Measurements from ENCODE around the gene TBC1D22A. TPM values are rescaled to one million over a fixed set of nuclear protein-coding genes. Genes with fewer than 3 reads are reported as not detected.

The TBC1D22A gene
- total RNA-seq, 2 experiments from 2014 or later: 33.2 to 34.9 TPM

GRCh38 chr22:46916886-46917770 lies 154.7 kb downstream of the TBC1D22A start:
- no peak for DNase-seq
- H3K27me3 Mint-ChIP-seq: no peaks in the 10 kb centered on the region
- H3K4me1 Mint-ChIP-seq (ENCODE audit: low read depth): no peaks in the 10 kb centered on the region
- POLR2A ChIA-PET: no interaction called here
- H3K27ac Mint-ChIP-seq: no peak overlapping the region
- CTCF ChIA-PET: no interaction called here
- intact Hi-C loops (cut with micrococcal nuclease): no loop called here
- H3K36me3 Mint-ChIP-seq: peaks cover 41% of the 10 kb centered on the region
- H3K4me3 Mint-ChIP-seq: no peak overlapping the region
- peaks cover 11% of the 10 kb centered on the region for H3K9me3 Mint-ChIP-seq

GRCh38 chr22:46917771-46918101 lies 155.3 kb downstream of the TBC1D22A start:
- H3K27me3 Mint-ChIP-seq: no peaks in the 10 kb centered on the region
- H3K9me3 Mint-ChIP-seq: peaks cover 11% of the 10 kb centered on the region
- no peak overlapping the region for H3K27ac Mint-ChIP-seq
- DNase-seq: no peak
- H3K4me3 Mint-ChIP-seq: no peak overlapping the region
- ChIA-PET CTCF (no interaction called here), POLR2A (no interaction called here)
- H3K36me3 Mint-ChIP-seq: peaks cover 42% of the 10 kb centered on the region
- no peaks in the 10 kb centered on the region for H3K4me1 Mint-ChIP-seq (ENCODE audit: low read depth)
- intact Hi-C loops (cut with micrococcal nuclease): no loop called here

- Mint-ChIP-seq H3K36me3 (peaks cover 39% of the 10 kb centered on the region), H3K4me3 (no peak overlapping the region), H3K27ac (no peak overlapping the region), H3K9me3 (peaks cover 11% of the 10 kb centered on the region), H3K4me1 (ENCODE audit: low read depth) (no peaks in the 10 kb centered on the region), H3K27me3 (no peaks in the 10 kb centered on the region)
- ChIA-PET POLR2A (no interaction called here), CTCF (no interaction called here)
- DNase-seq: no peak
- intact Hi-C loops (cut with micrococcal nuclease): no loop called here
Observed at GRCh38 chr22:46918197-46918596, 155.7 kb downstream of the TBC1D22A start.

- no peaks in the 10 kb centered on the region for H3K27me3 Mint-ChIP-seq
- POLR2A ChIA-PET: no interaction called here
- H3K9me3 Mint-ChIP-seq: peaks cover 11% of the 10 kb centered on the region
- no peak overlapping the region for H3K4me3 Mint-ChIP-seq
- H3K4me1 Mint-ChIP-seq (ENCODE audit: low read depth): no peaks in the 10 kb centered on the region
- H3K27ac Mint-ChIP-seq: no peak overlapping the region
- intact Hi-C loops (cut with micrococcal nuclease): no loop called here
- peaks cover 30% of the 10 kb centered on the region for H3K36me3 Mint-ChIP-seq
- CTCF ChIA-PET: no interaction called here
- no peak for DNase-seq
Observed at GRCh38 chr22:46922037-46922436, 159.6 kb downstream of the TBC1D22A start.

- DNase-seq: no peak
- intact Hi-C loops (cut with micrococcal nuclease): no loop called here
- peaks cover 21% of the 10 kb centered on the region for H3K36me3 Mint-ChIP-seq
- ChIA-PET CTCF (no interaction called here), POLR2A (no interaction called here)
- no peak overlapping the region for H3K27ac Mint-ChIP-seq
- no peak overlapping the region for H3K4me3 Mint-ChIP-seq
- no peaks in the 10 kb centered on the region for H3K4me1 Mint-ChIP-seq (ENCODE audit: low read depth)
- no peaks in the 10 kb centered on the region for H3K27me3 Mint-ChIP-seq
- peaks cover 11% of the 10 kb centered on the region for H3K9me3 Mint-ChIP-seq
Observed at GRCh38 chr22:46923394-46923793, 160.9 kb downstream of the TBC1D22A start.

- H3K4me3 Mint-ChIP-seq: no peak overlapping the region
- no peak overlapping the region for H3K27ac Mint-ChIP-seq
- peaks cover 12% of the 10 kb centered on the region for H3K36me3 Mint-ChIP-seq
- no peak for DNase-seq
- no peaks in the 10 kb centered on the region for H3K27me3 Mint-ChIP-seq
- CTCF ChIA-PET: no interaction called here
- H3K4me1 Mint-ChIP-seq (ENCODE audit: low read depth): no peaks in the 10 kb centered on the region
- intact Hi-C loops (cut with micrococcal nuclease): no loop called here
- H3K9me3 Mint-ChIP-seq: peaks cover 11% of the 10 kb centered on the region
- POLR2A ChIA-PET: no interaction called here
Observed at GRCh38 chr22:46925818-46926217, 163.4 kb downstream of the TBC1D22A start.

- no peak for DNase-seq
- CTCF ChIA-PET: interaction anchor here (1.4 kb wide), 1 partner anchor 125 kb away, joined by 4 read pairs; no protein-coding TSS in a partner anchor
- POLR2A ChIA-PET: no interaction called here
- Mint-ChIP-seq H3K27me3 (no peaks in the 10 kb centered on the region), H3K36me3 (peaks cover 9% of the 10 kb centered on the region), H3K27ac (no peak overlapping the region), H3K4me3 (no peak overlapping the region), H3K9me3 (no peaks in the 10 kb centered on the region), H3K4me1 (ENCODE audit: low read depth) (peaks cover under 1% of the 10 kb centered on the region)
- intact Hi-C loops (cut with micrococcal nuclease): no loop called here
Observed at GRCh38 chr22:46929046-46929709, 166.7 kb downstream of the TBC1D22A start.

- Mint-ChIP-seq H3K4me1 (ENCODE audit: low read depth) (peaks cover 7% of the 10 kb centered on the region), H3K9me3 (no peaks in the 10 kb centered on the region), H3K27ac (no peak overlapping the region), H3K4me3 (no peak overlapping the region), H3K36me3 (peaks cover 9% of the 10 kb centered on the region), H3K27me3 (no peaks in the 10 kb centered on the region)
- ChIA-PET POLR2A (no interaction called here), CTCF (interaction anchor here (1.4 kb wide), 1 partner anchor 126 kb away, joined by 4 read pairs; no protein-coding TSS in a partner anchor)
- no peak for DNase-seq
- intact Hi-C loops (cut with micrococcal nuclease): no loop called here
Observed at GRCh38 chr22:46929710-46930204, 167.3 kb downstream of the TBC1D22A start.

- POLR2A ChIA-PET: no interaction called here
- intact Hi-C loops (cut with micrococcal nuclease): no loop called here
- H3K9me3 Mint-ChIP-seq: no peaks in the 10 kb centered on the region
- peaks cover 9% of the 10 kb centered on the region for H3K36me3 Mint-ChIP-seq
- no peak for DNase-seq
- H3K27ac Mint-ChIP-seq: no peak overlapping the region
- no peak overlapping the region for H3K4me3 Mint-ChIP-seq
- no peaks in the 10 kb centered on the region for H3K27me3 Mint-ChIP-seq
- H3K4me1 Mint-ChIP-seq (ENCODE audit: low read depth): peaks cover 10% of the 10 kb centered on the region
- CTCF ChIA-PET: no interaction called here
Observed at GRCh38 chr22:46931414-46931813, 169.0 kb downstream of the TBC1D22A start.

GRCh38 chr22:46931881-46932280 lies 169.4 kb downstream of the TBC1D22A start:
- peaks cover 9% of the 10 kb centered on the region for H3K36me3 Mint-ChIP-seq

GRCh38 chr22:46933040-46933930 lies 170.8 kb downstream of the TBC1D22A start:
- no peak for DNase-seq
- intact Hi-C loops (cut with micrococcal nuclease): no loop called here
- POLR2A ChIA-PET: no interaction called here
- CTCF ChIA-PET: no interaction called here
- peaks cover 9% of the 10 kb centered on the region for H3K36me3 Mint-ChIP-seq
- H3K27me3 Mint-ChIP-seq: no peaks in the 10 kb centered on the region
- no peak overlapping the region for H3K27ac Mint-ChIP-seq
- H3K4me1 Mint-ChIP-seq (ENCODE audit: low read depth): peaks cover 10% of the 10 kb centered on the region
- no peak overlapping the region for H3K4me3 Mint-ChIP-seq
- H3K9me3 Mint-ChIP-seq: no peaks in the 10 kb centered on the region

More at GRCh38 chr22:46931881-46932280, 169.4 kb downstream of the TBC1D22A start:
- H3K27me3 Mint-ChIP-seq: no peaks in the 10 kb centered on the region
- intact Hi-C loops (cut with micrococcal nuclease): no loop called here
- no peak for DNase-seq
- ChIA-PET POLR2A (no interaction called here), CTCF (no interaction called here)
- H3K9me3 Mint-ChIP-seq: no peaks in the 10 kb centered on the region
- no peak overlapping the region for H3K27ac Mint-ChIP-seq
- H3K4me3 Mint-ChIP-seq: no peak overlapping the region
- peaks cover 10% of the 10 kb centered on the region for H3K4me1 Mint-ChIP-seq (ENCODE audit: low read depth)

- Mint-ChIP-seq H3K9me3 (no peaks in the 10 kb centered on the region), H3K4me3 (no peak overlapping the region), H3K36me3 (peaks cover 9% of the 10 kb centered on the region), H3K27ac (no peak overlapping the region), H3K27me3 (no peaks in the 10 kb centered on the region), H3K4me1 (ENCODE audit: low read depth) (peaks cover 10% of the 10 kb centered on the region)
- intact Hi-C loops (cut with micrococcal nuclease): no loop called here
- CTCF ChIA-PET: no interaction called here
- POLR2A ChIA-PET: no interaction called here
- no peak for DNase-seq
Observed at GRCh38 chr22:46934172-46934745, 171.8 kb downstream of the TBC1D22A start.
